EL (cell line): ENCODE results near the gene FNDC11.

Experiments
- DNase-seq: peaks from one replicate; pipeline ENCODE4 v3.0.0-alpha.2; 2016

Gene FNDC11

GRCh38 chr20:63525971-63526370, 28.0 kb upstream of the FNDC11 start:
- DNase-seq, result no peak

- DNase-seq, result no peak
These were observed 26.8 kb upstream of the FNDC11 start for GRCh38 chr20:63527184-63527583.

- no peak for DNase-seq
These were observed 24.6 kb upstream of the FNDC11 start for GRCh38 chr20:63529180-63529860.

- DNase-seq, result no peak
These were observed 23.8 kb upstream of the FNDC11 start for GRCh38 chr20:63529861-63530787.

- DNase-seq, result no peak
These were observed 23.2 kb upstream of the FNDC11 start for GRCh38 chr20:63530788-63531160.

GRCh38 chr20:63531686-63532448, 22.1 kb upstream of the FNDC11 start:
- no peak for DNase-seq

- no peak for DNase-seq
These were observed 21.4 kb upstream of the FNDC11 start for GRCh38 chr20:63532449-63532971.

- DNase-seq, result no peak
These were observed 20.6 kb upstream of the FNDC11 start for GRCh38 chr20:63533388-63533787.

- DNase-seq, result no peak
These were observed 20.0 kb upstream of the FNDC11 start for GRCh38 chr20:63533871-63534393.

GRCh38 chr20:63534427-63534830, 19.5 kb upstream of the FNDC11 start:
- no peak for DNase-seq

GRCh38 chr20:63534831-63535651, 18.9 kb upstream of the FNDC11 start:
- DNase-seq, result no peak

- peak; percentile 46 for DNase-seq
These were observed 17.6 kb upstream of the FNDC11 start for GRCh38 chr20:63536241-63536977.

- DNase-seq, result no peak
These were observed 16.9 kb upstream of the FNDC11 start, which contains the start of gene PTK6 for GRCh38 chr20:63536997-63537524. TSS of gene PTK6 (minus strand) at chr20:63537376. CDS start at chr20:63537314, 62 bp downstream.

GRCh38 chr20:63537525-63538203, 16.3 kb upstream of the FNDC11 start:
- DNase-seq, result peak; percentile 96

GRCh38 chr20:63538204-63539091, 15.5 kb upstream of the FNDC11 start:
- peak; percentile 62 for DNase-seq

GRCh38 chr20:63539092-63539430, 14.9 kb upstream of the FNDC11 start:
- DNase-seq, result no peak

- DNase-seq, result no peak
These were observed 14.3 kb upstream of the FNDC11 start for GRCh38 chr20:63539441-63540370.
